ENCODE results near the gene ADARB2.
A peak's percentile ranks its signal among the peaks of the same experiment; 100 is the strongest.

ADARB2 gene

DNA sequence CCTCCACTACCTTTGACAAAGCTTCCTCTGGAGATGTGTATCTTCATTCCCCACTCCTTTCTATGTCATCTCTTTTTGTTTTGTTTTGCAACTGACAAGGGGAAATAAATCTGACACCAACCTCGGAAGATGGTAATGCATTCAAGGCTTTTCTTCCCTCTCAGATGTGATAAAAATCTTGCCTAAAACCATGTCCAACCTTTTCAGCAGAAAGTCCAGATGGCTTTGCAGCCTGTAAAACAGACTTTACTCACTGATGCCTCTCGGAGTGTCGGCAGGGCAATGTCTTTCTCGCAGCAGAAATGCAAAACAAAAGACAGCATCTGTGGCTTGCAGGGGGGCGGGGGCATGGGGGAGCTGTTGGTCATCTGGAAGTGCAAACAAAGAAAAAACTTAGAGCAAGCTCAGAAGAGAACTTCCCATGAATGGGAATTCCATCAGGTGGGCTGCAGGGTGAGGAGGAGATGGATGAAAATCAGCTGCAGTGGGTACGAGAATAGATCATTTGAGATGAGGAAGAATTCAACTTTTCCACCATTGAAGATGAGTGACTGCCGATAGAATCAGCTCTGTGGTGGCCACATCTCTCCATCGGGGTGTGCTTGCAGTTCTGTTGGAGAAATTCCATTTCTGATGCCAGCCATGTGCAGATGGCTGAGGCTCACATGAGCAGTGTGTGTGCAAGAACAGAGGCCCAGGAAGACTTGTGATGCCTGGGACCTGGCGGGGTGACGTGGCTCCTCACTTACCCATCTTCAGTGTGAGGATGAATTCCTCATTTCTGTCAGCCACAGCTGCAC lies 443.5 kb downstream of the ADARB2 start:
- DNase-seq = no peak

DNA sequence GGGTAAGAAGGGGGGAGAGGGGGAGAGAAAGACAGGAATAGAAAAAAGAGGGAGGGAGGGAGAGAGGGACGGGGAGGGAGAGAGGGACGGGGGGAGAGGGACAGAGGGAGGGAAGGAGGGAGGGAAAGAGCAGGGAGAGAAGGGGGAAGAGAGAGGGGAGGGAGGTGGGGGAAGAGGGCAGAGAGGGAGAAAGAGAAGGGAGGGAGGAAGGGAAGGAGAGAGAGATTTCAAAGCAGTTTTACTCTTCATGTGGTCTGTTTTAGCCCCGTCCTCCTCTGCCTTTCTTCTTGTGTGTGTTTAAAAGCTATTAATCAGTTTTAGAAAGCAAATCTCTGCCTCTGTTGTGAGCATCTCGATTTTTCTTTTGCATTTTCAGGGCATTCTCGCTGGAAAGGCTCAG lies 444.2 kb downstream of the ADARB2 start:
- DNase-seq = no peak

DNA sequence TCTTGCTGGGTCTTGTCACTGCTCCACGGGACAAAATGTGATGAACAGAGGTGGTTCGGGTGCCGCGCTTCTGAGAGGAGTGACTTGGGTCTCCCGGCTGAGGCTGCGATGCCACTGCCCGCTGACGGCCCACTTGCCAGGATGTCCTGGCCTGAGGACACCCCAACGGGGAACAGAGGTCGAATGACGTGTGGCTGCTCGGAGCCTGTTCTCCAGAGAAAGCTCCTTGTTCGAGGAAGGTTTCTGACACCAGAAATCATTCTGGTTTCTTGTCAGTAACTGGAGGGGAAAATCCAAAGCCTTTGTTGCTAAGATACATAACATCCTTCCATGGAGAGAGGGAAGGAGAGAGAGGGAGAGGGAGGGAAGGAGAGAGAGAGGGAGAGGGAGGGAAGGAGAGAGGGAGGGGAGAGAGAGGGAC lies 444.7 kb downstream of the ADARB2 start:
- no peak for DNase-seq

DNA sequence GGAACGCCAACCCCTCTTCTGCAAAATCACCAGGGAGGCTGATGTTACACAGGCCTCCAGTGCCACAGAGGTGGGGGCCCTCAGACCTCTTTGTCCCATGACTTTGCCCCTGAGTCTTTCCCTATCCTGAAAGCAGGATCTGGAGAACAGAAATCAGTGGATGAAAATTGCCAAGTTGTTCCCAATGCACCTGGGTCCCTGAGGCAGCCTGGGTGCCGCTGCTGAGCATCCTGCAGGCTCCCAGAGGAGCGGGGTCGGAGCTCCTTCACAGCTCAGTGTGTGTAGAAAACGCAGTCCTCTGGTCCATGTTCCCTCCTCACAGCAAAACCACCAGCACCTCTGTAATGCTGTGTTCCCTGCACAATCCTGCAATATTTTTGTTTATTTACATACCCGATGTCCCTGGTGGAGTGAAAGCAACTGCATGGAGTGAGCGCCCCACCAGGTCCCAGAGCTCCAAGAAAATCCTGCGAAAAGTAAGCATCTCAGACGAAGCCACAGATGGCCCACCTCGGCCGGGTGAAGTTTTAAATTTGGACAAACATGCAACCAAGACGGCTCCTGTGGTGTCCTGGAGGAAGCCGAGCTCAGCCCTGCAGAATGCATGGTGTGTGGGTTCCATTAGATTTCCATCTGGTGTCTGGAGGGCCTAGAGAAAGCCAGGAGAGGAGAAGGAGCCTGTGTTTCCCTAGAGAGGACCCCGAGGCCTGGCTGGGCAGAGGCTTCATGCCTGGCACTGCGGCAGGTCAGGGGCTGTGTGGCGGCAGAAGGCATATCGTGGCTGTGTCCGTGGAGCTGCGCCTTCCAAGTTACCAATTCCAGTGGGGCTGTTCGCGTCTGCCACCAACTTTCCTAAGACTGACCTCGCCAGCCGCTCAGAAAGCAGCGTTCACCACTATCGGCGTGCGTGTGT lies 445.9 kb downstream of the ADARB2 start:
- no peak for DNase-seq

DNA sequence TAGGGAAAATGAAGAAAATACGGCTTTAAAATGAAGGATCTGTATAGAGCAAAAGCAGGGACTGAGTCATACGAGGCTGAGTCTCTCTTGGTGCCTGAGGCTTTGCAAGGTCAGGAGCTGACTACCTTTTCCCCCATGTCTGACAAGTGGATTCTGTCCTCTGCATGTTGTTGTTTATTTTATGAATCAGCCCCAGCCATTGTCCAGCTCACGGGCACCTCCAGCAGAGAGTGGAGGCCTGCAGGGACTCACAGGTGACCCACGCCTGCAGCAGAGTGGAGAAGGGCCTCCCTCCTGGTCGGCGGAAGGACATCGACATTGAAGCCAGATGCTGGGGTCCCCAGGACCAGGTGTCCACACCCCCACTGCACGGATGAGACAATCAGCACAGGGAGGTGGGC lies 447.3 kb downstream of the ADARB2 start:
- DNase-seq = no peak

DNA sequence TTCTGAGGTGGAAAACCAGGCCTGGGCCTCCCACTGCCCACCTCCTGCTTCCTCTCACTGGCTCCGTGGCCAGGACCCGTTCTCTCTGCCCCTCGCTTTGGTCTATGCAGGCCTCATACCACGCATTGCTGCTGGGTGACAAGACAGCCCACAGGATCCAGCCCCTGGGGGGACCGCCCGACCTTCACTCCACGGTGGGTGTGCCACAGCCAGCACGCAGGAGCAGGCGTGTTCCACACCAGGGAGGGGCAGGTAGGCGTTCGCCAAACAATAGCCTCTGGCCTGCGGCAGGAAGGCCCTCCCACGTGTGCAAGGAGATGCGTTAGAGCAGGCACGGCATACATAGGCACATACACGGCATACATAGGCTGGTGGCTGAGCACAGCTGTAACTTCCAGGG lies 447.7 kb downstream of the ADARB2 start:
- no peak for DNase-seq

DNA sequence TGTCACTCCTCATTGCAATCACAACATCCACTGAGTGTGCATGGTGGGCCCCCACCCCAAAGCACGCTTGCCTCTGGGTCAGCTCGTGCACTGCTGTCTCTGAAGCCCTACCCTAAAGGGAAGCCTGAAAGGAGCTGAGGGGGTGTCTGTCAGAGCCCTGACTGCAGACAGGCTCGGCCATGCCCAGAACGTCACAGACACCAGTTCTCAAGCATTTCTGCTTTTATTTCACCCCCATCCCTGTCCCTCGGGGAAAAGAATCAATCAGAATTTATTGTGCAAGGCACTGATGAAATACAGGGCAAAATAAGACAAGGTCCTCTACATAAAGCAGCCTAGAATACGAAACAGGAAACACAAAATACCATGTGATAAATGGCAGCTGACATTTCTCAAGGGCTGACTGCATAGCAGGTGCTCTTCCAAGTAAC lies 449.3 kb downstream of the ADARB2 start:
- peak; percentile 55 for DNase-seq

DNA sequence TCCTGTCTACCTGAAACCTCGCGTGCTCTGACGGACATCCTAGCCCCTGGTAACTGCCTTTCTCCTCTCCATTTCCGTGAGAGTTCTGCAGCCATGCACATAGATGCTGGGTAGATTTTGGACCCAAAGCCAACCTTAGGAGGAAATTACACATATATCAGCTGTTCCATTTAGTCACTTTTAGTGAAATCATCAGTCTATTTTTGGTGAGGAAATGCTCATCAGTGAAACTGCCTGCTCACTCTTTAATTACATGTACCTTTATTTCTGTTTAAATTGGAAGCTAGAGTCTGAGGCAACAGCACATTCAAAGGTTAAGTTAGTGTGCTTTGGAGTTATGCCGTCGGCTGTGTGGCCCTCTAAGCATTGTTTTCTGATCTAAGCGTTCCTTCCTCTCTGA lies 449.8 kb downstream of the ADARB2 start:
- DNase-seq = peak; percentile 24

DNA sequence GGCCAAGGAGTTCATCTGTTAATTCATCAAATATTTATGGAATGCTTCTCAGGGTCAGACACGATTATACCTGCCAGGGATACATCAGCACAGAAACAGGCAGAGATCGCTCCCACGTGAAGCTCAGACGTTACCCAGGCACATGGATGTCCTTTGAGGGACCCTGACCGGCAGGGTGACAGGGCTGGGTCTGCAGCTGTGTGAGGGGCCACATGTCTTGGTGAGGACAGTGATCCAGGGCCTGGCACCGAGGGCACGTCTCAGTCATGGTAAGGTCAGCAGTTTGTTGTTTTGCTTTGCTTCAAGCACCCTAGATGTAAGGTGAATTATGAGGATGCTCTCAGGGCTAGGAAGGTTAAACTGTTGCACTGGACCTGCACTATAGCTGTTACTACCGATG lies 453.2 kb downstream of the ADARB2 start:
- DNase-seq = no peak

DNA sequence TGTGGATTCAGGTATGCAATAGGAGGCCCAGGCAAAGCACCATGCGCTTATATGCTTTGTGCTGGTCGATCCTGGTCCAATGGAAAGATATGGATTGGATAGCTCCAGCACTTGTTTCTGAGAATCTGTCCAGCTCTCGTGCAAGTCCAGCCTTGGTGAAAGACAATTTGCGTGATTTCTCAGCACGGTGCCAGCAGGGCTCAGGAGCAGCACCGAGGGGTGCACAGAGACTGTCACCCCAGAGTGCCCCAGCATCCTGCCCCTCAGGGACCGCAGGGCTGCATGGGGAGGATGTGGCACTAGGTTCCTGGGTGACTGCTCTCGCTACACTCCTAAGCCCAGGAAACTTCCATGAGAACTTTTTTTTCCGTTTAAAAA lies 455.9 kb downstream of the ADARB2 start:
- DNase-seq = no peak

DNA sequence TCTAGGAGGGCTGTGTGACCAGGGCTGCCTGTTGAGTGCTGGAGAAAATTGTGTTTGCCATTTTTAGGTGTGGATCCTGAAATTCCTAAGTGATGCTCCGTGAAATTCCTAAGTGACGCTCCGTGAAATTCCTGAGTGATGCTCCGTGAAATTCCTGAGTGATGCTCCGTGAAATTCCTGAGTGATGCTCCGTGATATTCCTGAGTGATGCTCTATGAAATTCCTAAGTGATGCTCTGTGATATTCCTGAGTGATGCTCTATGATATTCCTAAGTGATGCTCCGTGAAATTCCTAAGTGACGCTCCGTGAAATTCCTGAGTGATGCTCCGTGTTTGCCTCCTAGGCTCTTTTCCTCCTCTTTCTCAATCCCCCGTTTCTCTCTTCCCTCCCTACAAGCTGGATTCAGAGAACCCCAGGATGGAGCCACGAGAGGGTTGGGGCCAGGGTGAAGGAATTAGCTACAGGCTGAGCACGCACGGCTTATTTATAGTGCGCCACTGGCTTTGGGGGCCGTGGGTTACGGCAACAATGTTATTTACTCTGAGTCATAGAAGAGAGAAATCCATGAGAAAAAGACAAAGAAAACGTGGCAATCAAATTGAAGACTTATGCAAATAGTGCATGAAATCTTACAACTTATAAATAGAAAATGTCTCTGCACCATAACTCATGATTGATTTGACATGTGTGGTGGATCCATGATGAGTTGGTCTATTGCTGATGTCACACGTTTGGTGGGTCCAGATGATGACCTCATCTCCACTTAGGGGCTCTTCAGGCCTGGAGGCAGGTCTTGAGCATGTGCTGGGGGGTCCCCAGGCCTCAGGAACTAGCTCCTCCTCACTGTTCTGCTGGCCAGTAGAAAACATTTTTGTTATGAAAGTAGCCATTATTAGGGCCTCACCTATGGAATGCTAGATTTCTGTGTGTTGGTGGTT lies 456.6 kb downstream of the ADARB2 start:
- DNase-seq = no peak

DNA sequence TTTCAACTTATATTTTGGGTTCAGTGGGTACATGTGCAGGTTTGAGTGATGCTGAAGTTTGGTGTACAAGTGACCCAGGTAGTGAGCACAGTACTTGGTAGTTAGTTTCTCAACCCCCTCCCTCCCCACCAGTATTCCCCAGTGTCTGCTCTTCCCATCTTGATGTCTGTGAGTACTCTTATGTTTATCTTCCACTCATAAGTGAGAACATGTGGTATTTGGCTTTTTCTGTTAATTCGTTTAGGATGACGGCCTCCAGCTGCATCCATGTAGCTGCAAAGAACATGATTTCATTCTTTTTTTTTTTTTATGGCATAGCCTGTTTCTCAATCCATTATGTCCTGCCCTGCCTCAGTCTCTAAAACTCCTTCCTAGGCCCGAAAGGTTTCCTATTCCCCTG lies 459.0 kb downstream of the ADARB2 start:
- no peak for DNase-seq

DNA sequence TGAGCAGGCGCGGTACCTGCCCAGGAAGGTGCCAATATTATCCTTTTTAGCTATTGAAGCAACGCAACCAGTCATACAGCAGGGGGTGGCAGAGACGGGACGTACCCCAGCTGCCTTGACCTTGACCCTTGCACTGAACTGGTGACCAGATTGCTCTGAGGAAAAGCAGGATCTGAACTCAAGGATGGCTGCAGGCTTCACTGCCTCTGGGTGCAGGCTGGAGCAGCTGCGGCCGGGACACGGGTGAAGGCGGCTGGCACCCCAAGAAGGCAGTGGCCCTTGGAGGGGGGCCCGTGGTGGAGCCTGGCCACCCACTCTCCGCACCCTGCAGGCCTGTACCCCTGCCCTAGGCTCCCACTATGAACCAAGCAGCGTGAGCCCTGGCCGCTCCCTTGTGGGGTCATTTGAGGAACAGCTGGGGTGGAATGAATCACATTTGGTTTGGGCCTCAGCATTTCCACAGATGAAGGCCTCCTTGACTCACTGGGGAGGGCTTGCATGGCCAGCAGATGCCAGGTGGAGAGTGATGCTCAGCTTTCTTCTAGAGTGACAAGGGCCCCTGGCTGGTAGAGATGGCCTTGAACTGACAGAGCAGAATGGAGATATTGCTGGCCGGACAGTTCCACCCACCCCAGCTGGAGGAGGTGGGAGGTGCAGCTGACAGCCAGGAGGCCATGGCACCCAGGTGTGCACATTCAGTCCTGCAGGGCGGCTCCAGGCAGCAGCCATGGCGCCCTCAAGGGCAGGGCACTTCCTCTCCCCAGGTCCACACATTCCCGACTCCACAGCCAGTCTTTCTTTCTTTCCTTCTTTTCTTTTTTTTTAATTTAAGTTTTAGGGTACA lies 462.4 kb downstream of the ADARB2 start:
- DNase-seq = no peak

DNA sequence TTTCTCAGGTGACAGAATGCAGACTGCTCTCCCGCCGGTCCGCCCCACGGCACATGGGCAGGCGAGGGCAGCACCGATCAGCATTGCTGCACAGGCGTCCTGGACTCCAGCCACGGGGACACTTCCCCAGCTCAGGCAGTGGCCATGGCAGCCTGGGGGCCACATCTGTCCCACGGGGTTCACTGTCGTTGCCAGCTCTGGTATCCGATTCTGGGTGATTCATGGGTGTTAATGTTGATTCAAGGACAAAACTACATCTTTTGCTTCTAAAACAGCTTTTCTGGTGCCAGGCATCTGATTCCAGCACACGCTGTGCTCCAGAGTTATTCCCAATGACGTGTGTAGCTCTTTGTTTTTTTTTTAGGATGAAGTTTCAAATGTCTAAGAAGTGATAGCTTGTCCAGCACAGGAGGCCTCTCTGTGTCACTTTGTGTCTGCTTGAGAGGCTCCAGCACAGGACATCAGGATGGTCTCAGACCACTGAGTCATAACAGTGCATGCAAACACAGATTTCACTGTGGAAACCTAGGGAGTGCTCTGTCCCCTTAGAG lies 463.1 kb downstream of the ADARB2 start:
- no peak for DNase-seq

DNA sequence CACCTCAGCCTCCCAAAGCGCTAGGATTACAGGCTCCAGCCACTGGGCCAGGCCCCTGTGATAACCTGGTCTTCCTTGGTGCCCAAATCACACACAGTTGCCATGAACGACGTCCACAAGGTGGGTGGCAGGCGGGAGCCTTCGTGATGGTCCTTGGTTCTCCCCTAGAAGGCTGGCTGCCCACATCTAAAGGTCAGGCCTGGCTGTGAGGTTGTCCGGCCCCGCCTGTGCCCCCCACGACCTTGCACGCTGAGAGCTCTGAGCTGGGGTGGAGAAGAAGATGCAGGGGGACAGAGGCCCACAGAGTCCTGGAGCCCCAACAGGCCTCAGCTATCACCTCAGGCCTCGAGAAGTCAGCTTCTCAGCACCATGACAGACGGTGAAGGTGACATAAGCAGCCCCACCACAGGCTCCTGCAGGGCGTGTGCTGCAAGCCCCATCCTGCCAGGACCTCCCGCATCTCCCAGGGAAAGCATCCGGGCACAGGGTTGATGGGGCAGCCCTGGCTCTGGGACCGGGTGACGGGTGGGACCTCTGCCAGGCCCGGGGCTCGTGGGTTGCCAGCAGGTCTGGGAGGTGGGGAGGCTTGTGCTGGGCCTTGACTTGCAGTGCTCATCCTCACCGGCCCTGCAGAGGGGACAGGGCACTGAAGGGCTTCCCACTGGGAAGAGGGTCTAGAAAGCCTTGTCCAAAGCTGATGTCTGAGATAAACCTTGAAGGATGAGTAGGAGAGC lies 463.8 kb downstream of the ADARB2 start:
- no peak for DNase-seq

DNA sequence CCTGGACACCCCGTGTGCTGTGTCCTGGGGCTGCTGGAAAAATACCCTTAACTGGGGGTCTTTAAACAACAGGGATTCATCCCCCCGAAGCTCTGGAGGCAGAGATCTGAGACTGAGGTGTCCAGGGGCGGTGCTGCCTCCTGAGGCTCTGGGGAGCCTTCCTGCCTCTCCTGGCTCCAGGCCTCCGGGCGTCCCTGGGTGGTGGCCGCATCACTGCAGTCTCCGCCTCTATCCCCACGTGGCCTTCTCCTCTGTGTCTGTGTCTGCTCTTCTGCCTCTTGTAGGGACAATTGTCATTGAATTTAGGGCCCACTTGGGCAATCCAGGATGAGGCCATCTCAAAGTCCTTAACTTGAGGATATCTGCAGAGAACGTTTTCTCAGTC lies 464.6 kb downstream of the ADARB2 start:
- DNase-seq = no peak

DNA sequence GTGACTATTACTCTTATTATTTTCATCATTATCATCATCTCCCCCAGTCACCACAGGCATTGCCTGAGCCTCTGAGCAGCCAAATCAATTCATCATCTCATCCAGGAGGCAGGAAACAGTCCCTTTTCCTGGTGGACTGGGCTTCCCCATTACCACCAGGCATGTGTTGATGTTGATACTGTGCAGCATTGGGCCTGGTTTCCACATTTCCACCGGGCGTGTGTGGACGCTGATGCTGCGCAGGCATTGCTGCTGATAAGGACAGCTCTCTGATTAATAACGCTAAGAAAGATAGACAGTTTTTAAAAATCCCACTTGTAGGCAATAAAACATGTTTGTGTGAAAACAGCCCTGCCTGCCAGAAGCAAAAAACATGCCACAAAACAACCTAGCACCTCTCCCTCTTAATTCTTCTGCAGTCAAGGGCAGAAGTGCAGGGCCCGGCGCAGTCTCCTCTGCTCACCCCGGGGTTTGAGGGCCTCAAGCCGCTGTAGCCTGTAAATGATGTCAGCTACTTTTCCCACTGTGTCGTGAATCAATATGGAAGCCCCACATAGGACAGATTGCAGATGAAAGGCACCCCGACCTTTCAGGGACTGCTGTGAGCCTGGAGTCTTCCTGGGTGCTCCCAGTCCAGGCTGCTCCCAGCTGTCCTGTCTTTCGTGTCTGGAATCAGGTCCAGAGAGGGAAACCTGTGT lies 465.1 kb downstream of the ADARB2 start:
- no peak for DNase-seq

DNA sequence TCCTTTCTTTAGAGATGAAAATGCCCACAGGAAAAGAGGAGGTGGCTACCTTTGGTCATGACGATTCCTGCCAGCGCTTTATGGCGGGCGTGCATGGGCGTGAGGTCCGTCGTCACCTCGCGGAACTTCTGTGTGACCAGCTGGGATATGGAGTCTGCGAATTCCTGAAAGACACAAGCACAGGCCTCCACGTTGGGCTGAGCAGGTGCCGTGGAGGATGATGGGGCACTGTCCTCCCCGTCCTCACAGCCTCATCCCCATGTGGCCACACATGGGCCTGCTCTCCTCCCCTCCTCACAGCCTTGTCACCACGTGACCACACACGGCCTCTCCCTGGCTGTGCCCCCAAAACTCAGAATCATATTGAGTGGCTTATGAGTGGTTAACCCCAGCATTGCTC lies 466.4 kb downstream of the ADARB2 start:
- DNase-seq = no peak

DNA sequence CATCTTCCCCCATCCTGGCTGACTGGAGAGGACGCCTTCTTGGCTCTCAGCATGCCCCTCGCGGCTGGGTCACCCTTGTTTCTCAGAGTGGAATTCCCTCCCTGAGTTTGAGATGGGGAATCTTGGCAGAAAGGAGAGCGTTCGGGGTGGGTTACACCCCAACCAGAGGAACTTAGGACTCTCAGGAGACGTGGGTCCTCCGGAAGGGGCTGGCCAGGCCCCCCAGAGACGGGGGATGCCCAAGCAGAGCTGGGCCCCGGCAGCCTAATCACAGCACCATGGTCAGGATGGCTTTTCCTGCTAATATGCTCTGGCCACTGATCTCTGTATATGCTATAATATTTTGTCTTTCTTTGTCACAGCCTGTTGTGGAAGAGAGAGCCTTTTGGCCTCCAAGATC lies 466.8 kb downstream of the ADARB2 start:
- no peak for DNase-seq

DNA sequence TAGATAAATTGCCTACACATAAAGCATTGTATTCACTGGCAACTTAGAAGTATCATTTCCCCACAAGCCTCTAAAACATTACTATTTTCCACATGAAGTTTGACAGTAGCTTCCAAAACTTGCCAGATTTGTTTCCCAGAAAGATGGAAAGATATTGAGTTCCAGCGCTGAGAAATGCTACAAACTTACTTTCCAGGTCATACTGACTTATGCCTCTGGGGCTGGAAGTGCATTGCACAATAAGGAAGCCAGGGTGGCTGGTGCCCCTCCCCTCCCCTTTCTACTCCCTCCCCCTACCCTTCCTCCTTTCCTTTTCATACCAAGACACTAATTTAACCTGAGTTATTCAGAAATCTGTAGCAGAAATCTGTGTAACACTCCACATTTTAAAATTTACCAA lies 468.5 kb downstream of the ADARB2 start:
- no peak for DNase-seq

Measured in suppressor macrophage treated with lipopolysaccharide for 4 hours (primary cell).